H1 (cell line): Measurements from ENCODE around the gene GHRHR. TPM values are rescaled to one million over a fixed set of nuclear protein-coding genes. Genes with fewer than 3 reads are reported as not detected.

Experiments used
- CTCF ChIA-PET: fragments of 300-600 bp; sonication (Branson Sonifier 250); formaldehyde crosslinking; loops from one replicate; lab custom pipeline; 2021; ENCODE audit not compliant: partially characterized antibody; lab: Charles Lee
- POLR2A ChIA-PET: fragments of 300-600 bp; sonication (Branson Sonifier 250); formaldehyde crosslinking; loops from one replicate; lab custom pipeline; 2021; ENCODE audit warnings: inconsistent platforms; ENCODE audit not compliant: partially characterized antibody; lab: Charles Lee
- DNase-seq, 2 experiments: peaks; one replicate each; pipeline versions ENCODE4 v3.0.0 to v3.0.0-alpha.2; 2010 to 2022; ENCODE audit warnings: low spot score in 2 of 2, low read depth in 1 of 2, mixed read lengths in 1 of 2
- FAIRE-seq: peaks from 2 replicates; lab custom pipeline; 2011; peaks lifted over from hg19 to GRCh38; lab: Jason Lieb, UNC
- H2AFZ ChIP-seq: 2 replicates; pipeline ENCODE4 v1.8.1; 2012; ENCODE audit warnings: low read length, inconsistent platforms
- H2AK5ac ChIP-seq: 2 replicates; pipeline ENCODE4 v1.6.1; 2013; ENCODE audit warnings: low read depth, low read length
- H2BK120ac ChIP-seq: replicated peaks from 2 replicates; pipeline ENCODE3; 2013; ENCODE audit warnings: low read depth, low read length, inconsistent platforms
- H2BK12ac ChIP-seq: 2 replicates; pipeline ENCODE4 v1.6.1; 2013; ENCODE audit warnings: low read depth, low read length
- H2BK15ac ChIP-seq: 2 replicates; pipeline ENCODE4 v1.6.1; 2013; ENCODE audit warnings: low read length
- H2BK20ac ChIP-seq: 2 replicates; pipeline ENCODE4 v1.6.1; 2013; ENCODE audit warnings: low read length
- H2BK5ac ChIP-seq: 2 replicates; pipeline ENCODE4 v1.6.1; 2013; ENCODE audit warnings: low read depth, low read length
- H3K14ac ChIP-seq: 2 replicates; pipeline ENCODE4 v1.6.1; 2013; ENCODE audit warnings: inconsistent platforms; ENCODE audit not compliant: insufficient read length
- H3K18ac ChIP-seq: 2 replicates; pipeline ENCODE4 v1.6.1; 2013; ENCODE audit warnings: low read length; ENCODE audit errors: extremely low read depth
- H3K23ac ChIP-seq: 2 replicates; pipeline ENCODE4 v1.6.1; 2013; ENCODE audit warnings: inconsistent platforms; ENCODE audit not compliant: insufficient read length
- H3K23me2 ChIP-seq: 2 replicates; pipeline ENCODE4 v1.6.1; 2013; ENCODE audit warnings: low read depth, low read length
- H3K27ac ChIP-seq: 2 replicates; pipeline ENCODE4 v1.6.1; 2011; ENCODE audit warnings: low read depth, low read length, inconsistent platforms
- H3K27me3 ChIP-seq, 4 experiments: replicated peaks in 1 of 4; 1 replicate in 1 of 4; 2 replicates in 3 of 4; pipeline versions ENCODE4 v1.6.1 to v1.8.1; 2011 to 2013; ENCODE audit warnings: low read length in 3 of 4, mild to moderate bottlenecking in 3 of 4, inconsistent platforms in 2 of 4, mixed read lengths in 2 of 4, moderate library complexity in 1 of 4; ENCODE audit not compliant: control insufficient read depth in 3 of 4, insufficient read depth in 3 of 4; ENCODE audit errors: extremely low read depth in 1 of 4
- H3K36me3 ChIP-seq, 4 experiments: 2 replicates each; pipeline versions ENCODE4 v1.6.1 to v1.8.1; 2011 to 2013; ENCODE audit warnings: mild to moderate bottlenecking in 4 of 4, low read length in 3 of 4, moderate library complexity in 2 of 4, control low read depth in 1 of 4, inconsistent platforms in 1 of 4; ENCODE audit not compliant: insufficient read depth in 4 of 4, control insufficient read depth in 2 of 4
- H3K4ac ChIP-seq: replicated peaks from 2 replicates; pipeline ENCODE3; 2013; ENCODE audit warnings: low read length, low read depth, mixed read lengths, inconsistent platforms; ENCODE audit not compliant: insufficient read length
- H3K4me1 ChIP-seq, 4 experiments: replicated peaks in 1 of 4; 1 replicate in 1 of 4; 2 replicates in 3 of 4; pipeline versions ENCODE4 v1.6.1 to v1.8.1; 2011 to 2013; ENCODE audit warnings: low read length in 3 of 4, inconsistent platforms in 2 of 4, mixed read lengths in 1 of 4; ENCODE audit not compliant: insufficient read depth in 4 of 4, control insufficient read depth in 3 of 4
- H3K4me2 ChIP-seq, 2 experiments: 2 replicates each; pipeline versions ENCODE4 v1.6.1 to v1.8.1; 2011 to 2013; ENCODE audit warnings: low read depth in 2 of 2, low read length in 2 of 2, control low read depth in 1 of 2, inconsistent platforms in 1 of 2, mild to moderate bottlenecking in 1 of 2; ENCODE audit not compliant: insufficient read depth in 1 of 2
- H3K4me3 ChIP-seq, 4 experiments: fragments of 200-600, 300-600 bp in 1 of 4; sonication (generic), shearing (Covaris generic), sonication (Bioruptor Twin) in 1 of 4; 2 replicates each; pipeline versions ENCODE4 v1.5.1 to v1.8.1; 2011 to 2016; ENCODE audit warnings: low read length in 4 of 4, low read depth in 3 of 4, control low read depth in 2 of 4, inconsistent platforms in 2 of 4, mild to moderate bottlenecking in 2 of 4, mixed read lengths in 1 of 4, moderate library complexity in 1 of 4; ENCODE audit not compliant: insufficient read depth in 2 of 4; ENCODE audit errors: extremely low read depth in 1 of 4
- H3K56ac ChIP-seq: replicated peaks from 2 replicates; pipeline ENCODE3; 2013; ENCODE audit warnings: low read depth, mild to moderate bottlenecking, mixed read lengths, low read length, inconsistent platforms; ENCODE audit not compliant: insufficient read length
- H3K79me1 ChIP-seq: 2 replicates; pipeline ENCODE4 v1.6.1; 2013; ENCODE audit warnings: low read depth, low read length, control low read depth
- H3K79me2 ChIP-seq, 2 experiments: 2 replicates each; pipeline versions ENCODE4 v1.6.1 to v1.8.1; 2012 to 2013; ENCODE audit warnings: low read length in 2 of 2, mild to moderate bottlenecking in 2 of 2, inconsistent platforms in 1 of 2; ENCODE audit not compliant: insufficient read depth in 2 of 2, control insufficient read depth in 1 of 2
- H3K9ac ChIP-seq, 4 experiments: replicated peaks in 1 of 4; 1 replicate in 1 of 4; 2 replicates in 3 of 4; pipeline versions ENCODE4 v1.6.1 to v1.8.1; 2011 to 2013; ENCODE audit warnings: low read depth in 3 of 4, low read length in 3 of 4, control low read depth in 2 of 4, mild to moderate bottlenecking in 2 of 4, moderate library complexity in 2 of 4, inconsistent platforms in 1 of 4; ENCODE audit errors: extremely low read depth in 1 of 4
- H3K9me3 ChIP-seq, 2 experiments: 2 replicates each; pipeline versions ENCODE4 v1.6.1 to v1.8.1; 2012 to 2013; ENCODE audit warnings: mild to moderate bottlenecking in 2 of 2, moderate library complexity in 2 of 2, control low read depth in 1 of 2, inconsistent platforms in 1 of 2, low read depth in 1 of 2, low read length in 1 of 2, mixed read lengths in 1 of 2; ENCODE audit not compliant: insufficient read depth in 2 of 2
- H4K20me1 ChIP-seq, 2 experiments: replicated peaks in 1 of 2; 2 replicates each; pipeline versions ENCODE3 to v1.8.1; 2011 to 2013; ENCODE audit warnings: inconsistent platforms in 2 of 2, low read length in 2 of 2, mild to moderate bottlenecking in 1 of 2; ENCODE audit not compliant: insufficient read depth in 2 of 2, control insufficient read depth in 1 of 2
- H4K5ac ChIP-seq: 2 replicates; pipeline ENCODE4 v1.6.1; 2013; ENCODE audit warnings: low read length, low read depth, mixed read lengths, inconsistent platforms; ENCODE audit not compliant: insufficient read length
- H4K8ac ChIP-seq: 2 replicates; pipeline ENCODE4 v1.8.0; 2013; ENCODE audit warnings: mild to moderate bottlenecking, moderate library complexity, low read length, inconsistent platforms; ENCODE audit not compliant: insufficient read depth; ENCODE audit errors: extremely low read depth
- H4K91ac ChIP-seq: replicated peaks from 2 replicates; pipeline ENCODE3; 2013; ENCODE audit warnings: low read length, mixed read lengths, inconsistent platforms; ENCODE audit not compliant: insufficient read length
- ATF2 ChIP-seq: IDR thresholded peaks from 2 replicates; pipeline ENCODE4 v1.6.1; 2012; ENCODE audit warnings: low read length, inconsistent platforms
- BRCA1 ChIP-seq: IDR thresholded peaks from 2 replicates; pipeline ENCODE4 v1.6.1; 2012; ENCODE audit warnings: low read depth, low read length, improper control_type of control experiment
- CBX8 ChIP-seq: fragments of 300-800, 300-1000 bp; sonication (generic); IDR thresholded peaks from 2 replicates; pipeline ENCODE4 v1.7.1; 2016; ENCODE audit warnings: low read depth, low read length, borderline replicate concordance
- CHD1 ChIP-seq: IDR thresholded peaks from 2 replicates; pipeline ENCODE4 v1.6.1; 2012; ENCODE audit warnings: low read depth, low read length, improper control_type of control experiment
- HDAC2 ChIP-seq, 2 experiments: fragments of 300-600 bp in 1 of 2; sonication (generic) in 1 of 2; IDR thresholded peaks; 2 replicates each; pipeline ENCODE4 v1.6.1; 2011 to 2012; ENCODE audit warnings: low read depth in 2 of 2, low read length in 2 of 2, mild to moderate bottlenecking in 2 of 2, moderate library complexity in 2 of 2, borderline replicate concordance in 1 of 2, inconsistent platforms in 1 of 2
- KDM1A ChIP-seq: fragments of 200-600, 300-600 bp; sonication (generic); IDR thresholded peaks from 2 replicates; pipeline ENCODE4 v1.7.1; 2016; ENCODE audit warnings: mild to moderate bottlenecking, low read length, borderline replicate concordance
- KDM5A ChIP-seq: fragments of 200-600 bp; IDR thresholded peaks from 2 replicates; pipeline ENCODE4 v1.7.1; 2012; ENCODE audit warnings: mild to moderate bottlenecking, low read length, inconsistent platforms, mixed read lengths
- TAF1 ChIP-seq: IDR thresholded peaks from 2 replicates; pipeline ENCODE4 v1.6.1; 2011; ENCODE audit warnings: mild to moderate bottlenecking, low read depth, low read length
- WGBS, 2 experiments: shearing (Covaris generic) in 1 of 2; methylation state at CpG; one replicate each; pipeline versions ENCODE4 v1.1.6 to v1.1.7; 2013 to 2015; ENCODE audit warnings: low lambda C conversion rate in 2 of 2, mixed read lengths in 2 of 2, inconsistent platforms in 1 of 2, low coverage in 1 of 2, missing lambda C conversion rate in 1 of 2; ENCODE audit not compliant: insufficient replicate concordance in 2 of 2, insufficient coverage in 1 of 2, insufficient read length in 1 of 2; ENCODE audit errors: extremely low coverage in 1 of 2, missing lambda C conversion rate in 1 of 2; 5-methylcytosine and 5-hydroxymethylcytosine counted together
- polyA plus RNA-seq, 7 experiments: library from polyadenylated mRNA; depleted of rRNA in 3 of 7; stranded (reverse) in 5 of 7; unstranded in 2 of 7; fragments of >200 nt in 5 of 7; fragments of 200-250 nt in 2 of 7; gene quantifications; 1 replicate in 5 of 7; 2 replicates in 1 of 7; 4 replicates in 1 of 7; pipeline versions ENCODE4 v1.2.1 to v1.2.3, GENCODE V29; 2011 to 2013; ENCODE audit warnings: missing spikeins in 2 of 7, mixed read lengths in 2 of 7
- total RNA-seq: library from RNA; stranded (reverse); fragmentation: NEBNext Ultra II Directional; extraction: Animal tissue kit (Norgen Biotek cat#: 25700); gene quantifications from 2 replicates; pipeline ENCODE4 v1.2.1, GENCODE V29; 2021

Gene GHRHR
- total and polyA plus RNA-seq, 2 of the 8 experiments (the other 6 are each of a cell fraction or from before 2014, with no cell fraction given), result 0.60 to 6.5 TPM

DNA sequence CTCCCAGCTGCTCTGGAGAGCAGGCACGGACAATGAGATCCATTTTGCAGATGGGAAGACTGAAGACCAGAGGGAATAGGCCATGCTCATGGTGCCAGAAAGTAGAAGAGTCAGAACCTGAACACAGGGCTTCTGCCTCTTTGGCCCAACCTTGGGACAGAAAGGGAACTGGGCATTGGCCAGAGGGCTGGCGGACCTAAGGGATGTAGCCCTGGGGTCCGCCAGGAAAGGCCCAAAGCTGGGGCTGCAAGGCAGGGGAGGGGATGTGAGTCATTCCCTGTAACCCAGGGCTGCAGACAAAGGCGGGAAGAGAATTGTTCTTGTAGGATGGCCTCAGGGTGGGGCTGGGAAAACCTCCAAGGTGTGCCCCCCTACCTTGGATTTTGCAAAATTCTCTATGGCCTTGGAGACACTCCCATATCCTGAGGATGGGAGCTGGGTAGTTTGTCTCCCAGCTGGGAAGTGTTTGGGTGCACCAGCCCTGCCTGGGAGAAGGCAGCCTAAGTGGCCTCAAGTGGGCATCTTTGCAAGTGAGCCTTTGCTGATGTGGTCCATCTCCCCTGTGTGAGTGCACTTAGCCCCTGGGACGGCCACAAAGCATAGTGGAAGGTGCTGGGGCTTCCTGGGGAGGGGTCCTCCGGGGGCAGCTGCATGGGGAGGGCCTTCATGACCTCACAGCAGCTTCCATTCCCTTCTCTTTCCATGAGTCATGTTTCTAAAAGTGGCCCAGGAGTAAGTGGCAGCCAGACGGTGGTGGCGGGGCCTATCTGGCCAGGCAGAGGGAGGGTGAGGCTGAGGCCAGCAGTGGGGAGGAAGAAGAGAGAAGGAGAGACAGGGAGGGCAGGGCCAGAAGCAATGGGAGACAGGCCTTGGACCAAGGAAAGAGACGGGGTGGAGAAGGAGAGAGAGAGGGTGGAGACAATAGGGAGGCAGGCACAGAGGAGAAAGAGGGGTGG, 42.9 kb upstream of the GHRHR start:
- Histone ChIP-seq H3K27ac (no peak overlapping the region), H2BK5ac (no peak overlapping the region), H3K18ac (no peak overlapping the region), H3K23me2 (no peaks in the 10 kb centered on the region), H2AFZ (no peak overlapping the region), H3K9me3 (no peaks in the 10 kb centered on the region), H3K23ac (no peak overlapping the region), H3K4me2 (no peak overlapping the region), H4K20me1 (no peaks in the 10 kb centered on the region), H3K14ac (no peak overlapping the region), H3K56ac (no peak overlapping the region), H2BK20ac (no peak overlapping the region), H3K79me1 (no peaks in the 10 kb centered on the region), H2BK120ac (no peak overlapping the region), H3K4me1 (peaks cover 0 to 3% (median 0%) of the 10 kb centered on the region in 4 experiments; a peak in 1 of 7 replicates), H2BK15ac (no peak overlapping the region), H4K8ac (no peak overlapping the region; the same call in 1 of the 2 replicates), H3K79me2 (no peaks in the 10 kb centered on the region)
- CTCF ChIA-PET, result interaction anchor here (0.7 to 7.4 kb wide), 4 partner anchors 15 to 202 kb away, joined by 3 to 55 read pairs (median 8); no protein-coding TSS in a partner anchor
- FAIRE-seq, result no peak
- TF ChIP-seq ATF2, result no peak
- no peak for TF ChIP-seq KDM5A
- TF ChIP-seq TAF1, result no peak
- TF ChIP-seq HDAC2 (IDR thresholded peaks at IDR 0.05; ENCODE audit: borderline replicate concordance in 1 of 2, low read depth in 2 of 2, low read length in 2 of 2), result no peak
- no peak for TF ChIP-seq KDM1A
- TF ChIP-seq CBX8, result no peak
- no peak for TF ChIP-seq CHD1
- no peak for TF ChIP-seq BRCA1
- TF ChIP-seq, all 59 proteins: peak for 0
- peak in 1 of 2 experiments; percentile 37 for DNase-seq
- H3K36me3 ChIP-seq, result no peaks in the 10 kb centered on the region
- no peak overlapping the region for H3K4me3 ChIP-seq
- H3K27me3 ChIP-seq, result no peaks in the 10 kb centered on the region; a peak in 1 of 7 replicates
- H3K9ac ChIP-seq, result no peak overlapping the region
- no peak overlapping the region for H2BK12ac ChIP-seq
- H2AK5ac ChIP-seq, result no peak overlapping the region
- 83% methylated on average over 9 of the region's 9 CpGs; no CpG with 5 or more reads in 1 of the 2 experiments for WGBS, 2 experiments
- POLR2A ChIA-PET, result no interaction called here
- H4K5ac ChIP-seq, result no peak overlapping the region
- no peak overlapping the region for H4K91ac ChIP-seq
- no peak overlapping the region for H3K4ac ChIP-seq
